ELR (cell line): ENCODE measurements around the gene E4F1.
A peak's percentile ranks its signal among the peaks of the same experiment; 100 is the strongest.
"Not testable (repeated sequence)": the region's sequence is repeated elsewhere in the genome, so short reads cannot be mapped to it uniquely, and the experiment has no call there.

Experiments
- DNase-seq: peaks from one replicate; pipeline ENCODE4 v3.0.0-alpha.2; 2015; ENCODE audit warnings: low read depth

E4F1 gene

DNA sequence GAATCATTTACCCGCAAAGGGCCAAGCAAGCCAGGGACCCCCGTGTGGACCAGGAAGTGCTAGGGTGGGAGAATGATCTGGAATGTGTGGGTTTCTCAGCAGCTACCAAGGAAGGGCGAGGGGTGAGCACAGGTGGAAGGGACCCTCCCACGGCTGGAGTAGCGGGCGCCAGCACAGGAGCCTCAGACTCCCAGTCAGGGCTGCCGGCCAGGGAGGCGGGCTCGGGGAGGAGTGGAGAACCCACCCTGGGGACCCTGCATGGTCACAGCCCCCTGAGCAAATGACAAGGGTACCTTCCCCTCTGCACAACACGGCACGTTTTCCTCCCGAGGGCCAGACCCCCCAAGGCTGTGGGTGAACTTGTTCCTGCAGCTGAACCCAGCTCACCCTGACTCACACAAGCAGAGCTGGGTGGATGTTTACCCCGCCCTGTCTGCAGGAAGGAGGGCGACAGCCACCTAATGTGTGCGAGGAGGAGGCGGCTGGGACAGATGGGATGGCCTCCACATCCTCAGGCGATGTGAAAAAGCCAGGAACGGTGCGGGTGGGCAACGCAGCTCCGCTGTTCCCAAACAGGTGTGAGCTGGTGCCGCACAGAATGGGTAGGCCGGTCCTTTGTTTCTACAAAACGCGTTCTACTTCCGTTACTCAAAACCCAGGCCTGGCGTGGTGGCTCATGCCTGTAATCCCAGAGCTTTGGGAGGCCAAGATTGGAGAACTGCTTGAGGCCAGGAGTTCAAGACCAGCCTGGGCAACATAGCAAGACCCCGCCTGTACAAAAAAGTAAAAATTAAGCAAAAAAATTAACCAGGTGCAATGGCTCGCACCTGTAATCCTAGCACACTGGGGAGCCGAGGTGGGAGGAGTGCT, 21.8 kb downstream of the E4F1 start:
- peak; percentile 42 for DNase-seq

DNA sequence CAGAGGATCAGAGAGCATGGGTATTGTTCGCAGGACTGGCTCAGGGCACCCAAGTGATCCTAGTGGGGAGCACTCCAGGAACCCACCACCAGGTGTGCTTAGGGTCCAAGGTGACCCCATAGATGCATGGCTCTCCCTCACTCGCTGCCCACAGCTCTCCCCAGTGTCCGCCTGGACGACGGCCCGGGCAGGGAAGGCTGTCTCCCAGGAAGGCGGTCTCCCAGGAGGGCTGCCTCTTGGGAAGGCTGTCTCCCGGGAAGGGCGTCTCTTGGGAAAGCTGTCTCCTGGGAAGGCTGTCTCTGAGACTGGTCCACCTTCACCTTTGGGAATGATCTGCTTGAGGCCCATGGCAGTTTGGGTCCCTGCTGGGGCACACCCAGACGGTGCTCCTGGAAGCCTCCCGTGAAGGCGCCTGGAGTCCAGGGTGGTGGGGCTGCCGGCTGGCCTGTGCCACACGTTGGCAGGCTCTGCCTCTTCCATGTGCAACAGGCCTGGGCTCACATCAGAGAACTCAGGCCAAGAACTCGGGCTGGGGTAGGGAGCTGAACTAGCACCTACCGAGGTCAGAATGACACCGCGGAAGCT, 23.0 kb downstream of the E4F1 start:
- no peak for DNase-seq

DNA sequence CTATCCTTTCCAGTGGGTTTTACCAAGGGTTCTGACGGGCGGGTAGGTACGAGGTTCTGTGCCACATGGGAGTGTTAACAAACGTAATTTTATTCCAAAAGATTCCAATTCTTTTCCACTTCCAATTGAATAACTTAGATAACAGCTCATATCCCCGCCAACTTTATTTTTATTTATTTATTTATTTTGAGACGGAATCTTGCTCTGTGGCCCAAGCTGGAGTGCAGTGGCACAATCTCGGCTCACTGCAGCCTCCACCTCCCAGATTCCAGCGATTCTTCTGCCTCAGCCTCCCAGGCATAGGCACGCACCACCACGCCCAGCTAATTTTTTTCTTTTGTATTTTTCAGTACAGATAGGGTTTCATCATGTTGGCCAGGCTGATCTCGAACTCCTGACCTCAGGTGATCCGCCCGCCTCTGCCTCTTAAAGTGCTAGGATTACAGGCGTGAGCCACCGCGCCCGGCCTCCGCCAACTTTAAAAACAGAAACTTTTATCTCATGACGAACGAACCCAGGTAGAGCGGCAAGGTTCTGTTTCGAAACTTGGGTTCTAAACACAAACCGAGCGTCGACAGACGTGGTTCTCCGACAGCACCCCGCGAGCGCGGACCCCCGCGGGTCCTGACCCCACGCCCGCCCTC, 27.4 kb downstream of the E4F1 start:
- DNase-seq, result peak; percentile 45

DNA sequence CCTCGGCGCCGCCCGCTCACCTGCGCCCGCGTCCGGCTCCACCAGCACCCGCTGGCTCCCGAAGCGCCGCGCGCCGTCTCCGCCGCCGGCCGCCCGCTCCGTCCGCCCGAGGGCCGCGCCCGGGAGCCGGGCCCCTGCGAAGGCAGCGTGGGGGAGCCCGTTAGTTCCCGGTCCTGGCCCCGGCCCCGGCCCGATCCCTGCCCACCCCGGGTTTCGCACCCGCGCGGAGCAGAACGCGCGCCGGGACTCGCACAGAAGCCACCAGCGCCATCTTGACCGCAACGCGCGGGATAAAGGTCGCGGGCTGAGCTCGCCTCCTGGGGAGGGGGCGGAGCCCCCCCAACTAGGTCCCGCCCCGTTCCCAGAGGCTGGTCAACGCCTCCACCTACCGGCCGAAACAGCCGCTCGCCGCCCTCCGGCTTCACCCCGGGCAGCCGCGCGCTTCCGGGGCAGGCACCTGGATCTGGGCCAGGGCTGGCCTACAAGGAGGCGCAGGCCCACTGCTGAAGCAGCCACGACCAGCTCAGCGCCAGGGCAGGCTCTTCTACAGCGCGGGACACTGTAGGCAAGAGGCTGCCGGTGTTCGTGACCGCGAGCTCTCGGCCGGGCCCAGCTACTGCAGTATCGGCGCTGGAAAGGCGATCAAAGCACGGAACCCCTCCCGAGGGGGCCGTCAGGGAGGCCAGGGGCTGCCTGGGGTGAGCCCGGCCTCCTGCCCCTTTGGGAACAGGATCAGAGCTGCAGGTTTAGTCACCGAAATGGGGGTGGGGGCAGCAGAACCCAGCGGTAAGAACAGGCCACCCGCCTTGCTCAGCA, 28.1 kb downstream of the E4F1 start, which contains the start of gene ECI1:
TSS of gene ECI1 (minus strand) at position 292 of the 816 bp plus-strand sequence. CDS start at position 271, 21 bp downstream.
- DNase-seq, result peak; percentile 95

DNA sequence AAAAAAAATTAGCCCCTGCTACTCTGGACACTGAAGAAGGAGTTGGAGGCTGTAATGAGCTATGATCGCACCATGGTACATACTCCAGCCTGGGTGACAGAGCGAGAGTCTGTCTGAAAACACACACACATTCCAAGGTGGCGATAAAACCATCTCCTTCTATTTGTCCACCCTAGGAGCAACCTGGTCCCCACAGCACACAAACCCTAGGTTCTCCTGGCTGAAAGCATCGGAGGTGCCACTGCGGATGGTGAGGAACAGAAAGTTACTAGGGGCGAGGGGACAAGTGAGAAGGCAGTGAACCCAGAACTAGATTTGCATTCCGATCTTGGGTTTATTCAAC, 29.4 kb downstream of the E4F1 start:
- peak; percentile 34 for DNase-seq

DNA sequence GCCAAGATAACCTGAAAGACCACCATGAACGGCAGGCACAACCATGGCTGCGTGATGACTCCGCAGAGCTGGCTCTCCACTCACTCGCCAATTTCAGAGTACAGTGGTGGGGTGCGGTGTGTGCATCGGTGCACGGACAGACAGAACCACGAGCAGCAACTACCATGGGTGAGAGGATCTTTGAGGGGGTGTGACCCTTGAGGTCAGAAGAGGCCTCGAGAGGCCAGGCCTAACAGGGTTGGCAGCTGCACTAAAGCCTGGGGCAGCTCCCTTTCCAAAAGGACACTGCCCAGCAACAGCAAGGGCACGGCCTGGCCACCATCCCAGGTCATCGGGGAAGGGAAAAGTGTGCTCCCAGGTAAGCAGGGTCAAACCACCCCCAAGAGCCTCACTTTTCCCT, 29.9 kb downstream of the E4F1 start:
- DNase-seq, result no peak

DNA sequence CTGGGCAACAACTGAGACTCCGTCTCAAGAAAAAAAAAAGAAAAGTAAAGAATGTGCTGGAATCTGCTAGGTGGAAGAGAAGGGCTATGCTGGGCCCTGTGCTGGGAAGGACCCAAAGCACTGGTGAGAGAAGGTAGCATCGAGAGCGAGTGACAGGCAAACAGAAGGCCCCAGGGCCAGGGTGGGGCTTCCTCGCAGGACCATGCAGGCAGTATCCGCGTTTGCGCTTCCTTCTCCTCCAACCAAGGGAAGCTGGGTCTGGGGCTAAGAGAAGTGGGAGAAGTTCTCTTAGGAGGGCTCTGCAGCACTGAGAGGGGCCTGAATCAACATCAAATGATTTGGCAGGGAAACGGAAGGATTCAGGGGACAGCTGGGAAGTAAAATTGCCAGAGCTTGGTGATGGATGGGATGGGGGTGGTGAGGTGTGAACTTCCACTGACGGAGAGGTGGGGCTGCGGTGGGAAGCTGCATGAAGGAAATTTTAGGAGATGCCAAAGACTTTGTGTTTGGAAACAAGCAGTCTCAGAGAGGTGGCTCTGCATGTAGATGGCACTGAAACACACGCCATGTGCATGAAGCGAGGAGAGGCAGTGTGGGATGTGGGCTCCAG, 33.2 kb downstream of the E4F1 start:
- DNase-seq, result no peak

DNA sequence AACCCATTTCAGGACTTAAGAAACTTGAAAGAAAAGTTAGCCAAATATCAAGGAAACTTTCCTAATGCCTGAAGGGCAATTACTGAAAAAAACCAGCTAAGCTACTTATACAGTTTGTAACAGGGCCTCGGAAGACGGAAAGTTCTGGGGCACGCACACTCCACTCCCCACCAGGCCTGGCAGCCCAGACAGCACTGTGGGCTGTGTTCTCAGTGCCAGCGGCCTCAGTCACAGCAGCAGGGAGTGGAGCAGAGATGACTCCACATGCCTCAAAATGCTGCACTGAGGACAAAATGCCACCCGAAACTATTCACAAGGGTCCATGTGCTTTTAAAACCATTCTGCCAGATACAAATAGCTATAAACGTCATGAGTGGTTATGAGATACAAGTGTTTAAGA, 34.3 kb downstream of the E4F1 start:
- no peak for DNase-seq

DNA sequence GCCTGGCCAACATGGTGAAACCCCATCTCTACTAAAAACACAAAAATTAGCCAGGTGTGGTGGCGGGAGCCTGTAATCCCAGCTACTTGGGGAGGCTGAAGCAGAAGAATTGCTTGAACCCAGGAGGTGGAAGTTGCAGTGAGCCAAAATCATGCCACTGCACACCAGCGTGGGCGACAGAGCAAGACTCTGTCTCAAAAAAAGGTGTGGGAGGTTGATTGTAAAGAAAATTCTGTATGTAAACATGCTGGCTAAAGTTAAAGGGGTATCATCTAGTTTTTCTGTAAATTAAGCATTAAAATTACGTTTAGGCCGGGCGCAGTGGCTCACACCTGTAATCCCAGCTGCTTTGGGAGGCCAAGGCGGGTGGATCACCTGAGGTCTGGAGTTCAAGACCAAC, 35.1 kb downstream of the E4F1 start:
- not testable (repeated sequence) for DNase-seq

DNA sequence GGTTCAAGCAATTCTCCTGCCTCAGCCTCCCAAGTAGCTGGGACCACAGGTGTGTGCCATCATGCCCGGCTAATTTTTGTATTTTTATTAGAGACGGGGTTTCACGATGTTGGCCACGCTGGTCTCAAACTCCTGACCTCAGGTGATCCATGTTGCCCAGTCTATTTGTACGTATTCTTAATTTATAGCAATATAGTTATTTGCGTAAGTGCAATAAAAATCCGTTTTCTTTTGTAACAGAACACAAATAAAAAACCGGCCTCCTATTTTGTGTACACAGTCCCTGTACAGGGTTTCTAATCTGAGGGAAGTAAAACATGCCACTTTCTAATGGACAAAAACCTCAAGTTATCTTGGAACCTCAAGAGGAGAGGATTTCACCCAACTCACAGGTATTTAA, 36.9 kb downstream of the E4F1 start:
- no peak for DNase-seq

DNA sequence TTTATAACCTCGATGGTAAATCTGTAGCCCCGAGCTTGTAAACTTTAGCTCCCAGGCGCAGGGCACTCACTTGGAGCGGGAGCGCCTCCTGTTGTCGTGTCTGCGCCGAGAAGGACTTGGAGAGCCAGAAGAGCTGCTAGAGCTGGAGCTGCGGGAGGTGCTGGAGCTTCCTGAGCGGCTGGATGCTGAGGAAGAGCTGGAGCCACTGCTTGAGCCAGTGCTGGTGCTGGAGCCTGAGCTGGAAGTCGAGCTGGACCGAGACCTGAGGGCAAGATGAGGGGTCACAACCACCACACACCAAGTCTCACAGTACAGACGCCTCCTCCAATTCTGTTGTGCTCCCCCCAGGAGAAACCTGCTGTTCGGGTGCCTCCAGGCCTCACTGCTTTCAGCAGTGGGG, 39.6 kb downstream of the E4F1 start:
- not testable (repeated sequence) for DNase-seq

DNA sequence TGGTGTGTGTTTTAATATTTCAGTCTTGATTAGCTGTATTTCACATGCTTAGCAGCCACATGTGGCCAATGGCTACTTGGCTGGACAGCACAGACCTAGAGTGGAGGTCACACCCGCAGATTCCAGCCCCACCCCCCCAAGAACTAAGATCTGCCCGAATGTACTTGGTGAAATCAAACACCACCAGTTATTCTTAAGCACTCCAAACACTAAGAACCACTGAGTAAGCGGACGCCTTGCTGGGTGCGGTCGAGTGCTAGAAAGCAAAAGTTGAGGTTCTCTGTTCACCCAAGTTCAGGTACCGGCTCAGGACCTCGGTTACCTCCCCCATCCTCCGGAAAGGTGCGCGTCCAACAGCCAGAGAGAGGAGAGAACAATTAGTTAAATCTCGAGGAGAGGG, 43.5 kb downstream of the E4F1 start:
- peak; percentile 50 for DNase-seq

DNA sequence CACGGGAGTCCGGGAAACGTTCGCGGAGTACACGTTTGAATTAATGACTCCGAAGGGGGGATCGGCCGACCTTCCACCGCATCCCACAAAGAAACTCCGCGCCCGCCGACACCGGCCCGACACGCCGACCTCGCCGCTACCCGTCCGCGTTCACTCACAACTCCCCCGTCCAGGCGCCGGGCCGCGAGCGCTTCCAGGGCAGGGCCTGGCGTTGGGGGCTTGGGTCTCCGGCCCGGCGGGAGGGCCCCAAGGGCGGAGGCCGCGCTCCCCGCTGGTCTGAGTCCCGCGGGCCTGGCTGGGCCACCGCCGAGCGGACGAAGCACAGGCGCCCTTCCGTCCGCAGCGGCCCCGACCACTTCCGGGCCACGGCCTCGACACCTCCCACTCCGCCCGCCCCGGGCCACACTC, 44.1 kb downstream of the E4F1 start:
- DNase-seq, result not testable (repeated sequence)

DNA sequence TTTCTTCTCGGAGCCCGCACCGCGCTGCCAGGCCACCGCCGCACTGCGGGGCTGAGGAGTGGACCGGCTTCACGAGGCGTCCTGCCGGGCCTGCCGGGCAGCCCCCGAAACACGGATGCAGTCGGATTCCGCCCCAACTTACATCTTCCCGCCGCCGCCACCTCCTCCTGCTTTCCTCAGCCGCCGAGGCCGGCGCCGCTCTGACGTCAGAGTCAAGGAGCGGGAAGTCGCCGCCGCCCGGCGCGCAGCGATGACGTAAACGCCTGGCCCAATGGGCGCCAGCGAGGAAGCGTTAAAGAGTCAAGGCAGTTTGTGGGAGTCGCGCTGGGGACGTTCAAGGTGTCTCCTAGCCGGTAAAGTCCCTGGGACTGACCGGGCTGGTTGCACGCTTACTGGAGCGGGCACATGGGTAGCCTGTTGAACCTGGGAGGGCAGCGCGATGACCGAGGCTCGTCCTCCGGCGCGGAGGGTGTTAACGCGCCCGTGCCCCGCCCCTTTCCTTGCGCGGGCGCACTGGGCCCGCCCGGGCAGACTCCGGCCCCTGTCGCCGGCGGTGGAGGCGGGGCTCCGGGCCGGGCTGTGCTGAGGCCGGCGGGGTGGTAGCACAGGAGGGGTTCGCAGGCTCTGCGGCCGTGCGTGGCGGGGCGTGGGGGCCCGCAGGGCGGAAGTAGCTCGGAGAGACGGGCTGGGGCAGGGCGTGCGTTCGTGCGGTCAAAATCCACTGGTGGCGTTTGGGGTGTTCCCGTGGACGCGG, 44.7 kb downstream of the E4F1 start, which contains the start of gene RNPS1:
TSS of gene RNPS1 (minus strand) at position 214 of the 754 bp plus-strand sequence. CDS start 3,483 bp downstream, outside the sequence.
- DNase-seq, result peak; percentile 92

DNA sequence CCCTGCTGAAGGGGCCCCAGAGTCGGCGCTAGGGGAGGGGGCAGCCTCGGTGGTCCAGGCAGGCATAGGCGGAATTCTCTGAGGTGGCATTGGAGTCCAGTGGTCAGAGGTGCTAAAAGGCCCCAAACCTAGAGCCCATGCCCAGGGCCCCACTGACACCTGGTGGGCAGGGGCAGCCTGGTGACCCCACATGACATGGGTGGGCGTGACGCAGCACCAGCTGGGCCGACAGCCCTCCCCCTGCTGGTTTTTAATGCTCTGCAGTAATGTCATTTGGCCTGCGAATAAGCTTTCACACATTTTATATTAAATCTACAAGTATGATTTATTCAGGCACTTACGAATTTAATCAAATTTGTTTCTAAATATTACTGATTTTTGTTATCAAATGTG, 46.7 kb downstream of the E4F1 start:
- no peak for DNase-seq

DNA sequence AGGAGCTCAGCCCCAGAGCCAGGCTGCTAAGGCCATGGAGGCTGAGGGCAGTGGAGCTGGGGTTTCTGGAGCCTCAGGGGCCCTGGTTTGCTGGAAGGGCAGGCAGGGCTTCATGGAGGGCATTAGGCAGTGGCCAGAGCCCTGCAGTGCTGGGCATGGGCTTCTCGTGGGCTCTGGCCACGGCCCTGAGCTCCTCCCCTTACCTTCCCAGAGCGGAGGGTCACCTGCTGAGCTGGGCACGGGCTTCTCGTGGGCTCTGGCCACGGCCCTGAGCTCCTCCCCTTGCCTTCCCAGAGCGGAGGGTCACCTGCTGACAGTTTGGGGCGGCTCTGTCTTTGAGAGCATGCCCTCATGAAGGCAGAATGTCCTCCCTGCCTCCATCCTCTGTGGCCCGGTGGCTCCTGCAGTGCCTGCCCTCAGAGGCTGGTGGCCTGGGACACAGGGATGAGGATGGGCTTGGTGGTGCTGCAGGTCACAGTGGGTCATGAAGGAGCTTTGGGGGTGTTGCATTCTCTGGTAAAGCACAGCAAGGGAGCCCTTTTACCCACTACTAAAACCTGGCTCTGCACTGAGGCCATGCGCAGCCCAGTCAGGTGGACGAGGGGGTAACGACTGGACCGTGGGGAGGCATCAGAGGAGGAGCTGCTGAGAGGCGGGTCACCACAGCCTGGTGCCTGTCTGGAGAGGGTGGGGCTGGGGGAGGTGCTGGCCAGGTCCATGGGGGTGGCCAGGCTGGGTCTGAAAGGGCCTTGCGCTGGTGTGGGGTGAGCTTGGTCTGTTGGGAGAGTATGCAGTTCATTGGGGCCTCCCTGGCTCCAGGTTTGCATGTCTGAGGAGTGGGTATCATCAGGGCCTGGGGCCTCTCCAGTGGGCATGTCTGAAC, 47.4 kb downstream of the E4F1 start:
- DNase-seq, result no peak

DNA sequence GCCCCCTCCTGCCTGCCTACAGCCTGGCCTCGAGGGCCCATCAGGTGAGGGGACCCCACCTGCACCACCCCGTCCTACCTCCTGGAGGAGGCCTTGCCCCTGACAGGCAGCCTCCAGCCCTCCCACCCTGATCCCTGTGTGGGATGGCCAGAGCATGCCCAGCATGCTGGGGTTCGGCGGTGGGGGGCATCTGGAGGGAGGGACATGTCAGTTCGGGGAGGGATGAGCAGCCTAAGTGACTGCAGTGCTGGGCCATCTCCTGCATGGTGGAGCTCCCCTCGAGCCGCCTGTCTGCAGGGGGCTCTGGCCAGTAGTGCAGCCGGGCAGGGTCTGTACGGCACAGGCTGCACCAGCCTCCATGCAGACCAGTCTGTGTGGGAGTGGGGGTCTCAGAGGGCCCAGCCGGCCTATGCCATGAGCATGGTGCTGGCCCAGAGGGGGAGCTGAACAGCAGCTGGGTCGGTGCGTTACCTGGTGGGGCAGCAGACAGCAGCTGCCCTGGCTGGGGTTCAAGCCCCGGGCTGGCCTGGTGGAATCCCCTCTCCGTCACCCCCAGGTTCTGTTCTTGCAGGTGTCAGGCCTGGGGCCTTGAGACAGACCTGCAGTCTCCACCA, 48.6 kb downstream of the E4F1 start:
- DNase-seq, result no peak

DNA sequence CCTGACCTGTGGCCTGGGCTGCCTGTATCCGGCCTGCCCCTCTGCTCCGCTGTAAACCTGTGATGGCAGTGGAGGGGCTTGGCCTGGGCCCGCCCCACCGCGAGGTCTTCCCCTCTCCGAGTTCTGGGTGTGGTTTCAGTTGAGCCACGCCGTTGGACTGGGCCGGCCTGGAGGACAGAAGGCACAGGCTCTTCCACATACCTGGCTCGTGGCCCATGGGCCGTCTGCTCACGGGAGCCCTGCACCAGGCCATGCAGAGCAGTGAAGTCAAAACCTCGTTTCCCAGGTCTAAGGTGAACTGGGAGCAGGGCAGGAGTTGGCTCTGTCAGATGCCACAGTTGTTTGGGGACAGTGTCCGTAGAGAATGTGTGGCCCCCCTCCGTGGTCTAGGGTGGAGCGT, 50.1 kb downstream of the E4F1 start:
- DNase-seq, result no peak

DNA sequence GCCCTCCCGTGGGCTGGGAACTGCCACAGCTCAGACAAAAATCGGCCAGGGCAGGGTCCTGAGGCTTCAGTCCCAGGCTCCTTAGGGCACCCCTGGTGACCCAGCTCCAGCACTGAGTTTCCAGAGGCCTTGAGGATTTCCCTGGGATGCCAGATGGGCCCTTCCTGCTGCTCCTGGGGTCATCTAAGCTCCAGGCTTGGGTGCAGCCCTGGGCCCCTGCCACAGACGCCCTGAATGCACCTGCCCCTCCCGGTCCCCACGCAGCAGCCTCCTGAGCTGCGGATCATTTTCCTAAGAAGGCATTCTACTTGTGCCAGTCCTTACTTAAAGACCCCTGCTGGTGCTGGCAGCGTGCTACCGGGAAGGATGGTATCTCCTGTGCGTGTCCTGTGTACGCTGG, 50.5 kb downstream of the E4F1 start:
- no peak for DNase-seq
